Measurements from ENCODE around the gene PLXDC2.

The PLXDC2 gene

DNA sequence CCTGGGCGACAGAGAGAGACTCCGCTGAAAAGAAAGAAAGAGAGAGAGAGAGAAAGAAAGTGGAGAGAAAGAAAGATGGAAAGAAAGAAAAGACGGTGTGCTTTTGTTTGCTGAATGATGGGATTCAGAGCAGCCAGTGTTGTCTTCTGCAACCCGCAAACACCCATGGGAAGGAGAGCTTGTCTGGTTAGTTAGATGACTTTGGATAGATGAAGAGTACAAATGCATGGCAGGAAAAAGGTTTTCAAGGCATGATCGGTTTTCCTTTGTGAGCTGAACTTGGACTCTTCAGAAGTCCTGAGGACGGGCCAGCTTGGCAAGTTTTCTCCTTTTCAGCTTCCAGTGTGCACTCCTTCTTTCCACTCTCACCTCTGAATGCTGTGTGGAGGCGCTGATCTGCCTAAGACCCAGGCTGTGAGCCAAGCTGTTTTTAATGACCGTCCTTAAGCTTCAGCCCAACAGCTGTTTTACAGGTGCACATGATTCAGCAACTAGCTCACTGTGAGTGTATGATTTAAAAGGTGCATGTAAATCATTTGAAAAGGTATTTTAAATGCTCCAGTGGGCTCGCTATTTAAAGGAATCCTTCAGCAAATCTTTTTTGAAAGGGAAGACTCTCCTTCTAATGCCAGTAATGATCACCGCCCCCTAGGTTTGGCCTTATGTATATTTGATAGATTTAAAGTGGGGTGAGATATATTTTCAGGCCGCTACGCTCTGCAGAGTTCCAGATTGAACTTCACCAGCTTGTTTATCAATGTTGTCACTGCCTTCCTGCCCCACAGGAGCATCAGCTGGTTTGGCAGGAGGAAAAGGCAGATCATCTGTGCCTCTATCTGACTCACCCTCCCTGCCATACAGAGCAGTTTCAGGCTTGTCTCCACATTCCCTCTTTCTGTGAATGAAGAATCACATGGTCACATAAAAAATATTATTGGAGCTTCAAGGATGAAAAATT, 115.0 kb downstream of the PLXDC2 start:
- Histone ChIP-seq H3K9me3 (ENCODE audit: low read length) (no peaks in the 10 kb centered on the region), H3K27me3 (ENCODE audit: insufficient read depth, low read length) (no peaks in the 10 kb centered on the region), H3K36me3 (ENCODE audit: insufficient read depth, low read length) (no peaks in the 10 kb centered on the region), H3K4me3 (ENCODE audit: low read length) (no peak overlapping the region), H3K4me1 (ENCODE audit: insufficient read depth, low read length) (no peaks in the 10 kb centered on the region), H2AFZ (ENCODE audit: low read depth, low read length) (no peak overlapping the region)

DNA sequence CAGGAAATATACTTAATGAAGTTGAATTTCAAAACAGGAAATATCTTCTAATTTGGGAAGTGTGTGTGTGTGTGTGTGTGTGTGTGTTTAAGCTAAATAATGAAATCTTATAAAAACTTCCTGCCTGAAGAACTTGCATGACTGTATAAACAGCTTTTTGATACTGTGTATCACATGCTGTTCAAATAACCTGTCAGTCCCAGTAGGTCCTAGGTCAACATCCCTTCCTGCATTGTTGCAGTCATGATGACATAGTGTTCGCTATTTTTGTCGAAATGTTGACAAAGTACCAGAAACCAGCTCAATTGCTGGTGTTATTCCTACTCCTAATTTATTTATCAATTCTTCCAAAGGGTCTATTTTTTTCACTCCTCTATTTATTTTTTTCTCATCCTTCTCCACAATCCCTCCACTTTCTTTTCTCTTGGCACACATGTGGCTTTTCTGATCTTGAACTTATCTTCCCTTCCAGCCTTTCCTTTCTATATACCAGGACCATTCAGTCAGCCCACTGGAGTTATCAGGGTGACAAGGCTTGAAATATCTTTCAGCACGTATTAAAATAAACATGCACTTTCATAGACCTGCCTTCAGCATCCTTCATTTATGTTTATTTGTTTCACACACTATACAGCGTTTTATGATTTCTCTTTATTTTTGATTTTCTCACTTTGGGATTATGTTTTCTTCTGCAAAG, 115.8 kb downstream of the PLXDC2 start:
- no peak overlapping the region for H3K4me3 ChIP-seq (ENCODE audit: low read length)
- H3K27me3 ChIP-seq (ENCODE audit: insufficient read depth, low read length): no peaks in the 10 kb centered on the region
- no peaks in the 10 kb centered on the region for H3K36me3 ChIP-seq (ENCODE audit: insufficient read depth, low read length)
- H3K4me1 ChIP-seq (ENCODE audit: insufficient read depth, low read length): no peaks in the 10 kb centered on the region
- no peak overlapping the region for H2AFZ ChIP-seq (ENCODE audit: low read depth, low read length)
- H3K9me3 ChIP-seq (ENCODE audit: low read length): no peaks in the 10 kb centered on the region

DNA sequence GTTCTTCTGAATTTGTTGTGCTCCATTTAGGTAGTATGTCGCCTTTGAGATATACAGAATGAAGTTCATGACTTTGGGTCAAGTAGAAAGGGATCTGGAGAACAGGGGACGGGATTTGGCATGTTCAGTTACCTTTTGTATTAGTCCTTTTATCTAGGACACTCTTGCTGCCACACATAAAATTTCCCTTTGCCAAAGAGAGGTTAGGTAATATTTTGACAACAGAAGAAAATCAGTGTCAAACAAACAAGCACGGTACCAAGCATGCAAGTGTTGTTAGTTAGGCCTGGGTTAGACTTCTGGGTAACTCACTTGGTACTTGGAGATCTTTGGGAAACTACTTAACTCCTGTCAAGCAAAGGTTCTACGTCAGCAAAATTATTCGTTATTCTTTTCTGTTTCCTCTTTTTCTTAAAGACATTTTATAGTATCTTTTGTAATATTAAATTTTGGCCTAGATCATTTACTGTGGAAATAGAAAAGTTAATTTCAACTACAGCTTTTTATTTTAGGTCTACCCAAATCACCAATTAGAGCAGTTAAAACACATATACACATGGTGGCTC, 116.7 kb downstream of the PLXDC2 start:
- Histone ChIP-seq H3K4me1 (ENCODE audit: insufficient read depth, low read length) (no peaks in the 10 kb centered on the region), H3K4me3 (ENCODE audit: low read length) (no peak overlapping the region), H3K36me3 (ENCODE audit: insufficient read depth, low read length) (no peaks in the 10 kb centered on the region), H3K27me3 (ENCODE audit: insufficient read depth, low read length) (no peaks in the 10 kb centered on the region), H2AFZ (ENCODE audit: low read depth, low read length) (no peak overlapping the region), H3K9me3 (ENCODE audit: low read length) (no peaks in the 10 kb centered on the region)

DNA sequence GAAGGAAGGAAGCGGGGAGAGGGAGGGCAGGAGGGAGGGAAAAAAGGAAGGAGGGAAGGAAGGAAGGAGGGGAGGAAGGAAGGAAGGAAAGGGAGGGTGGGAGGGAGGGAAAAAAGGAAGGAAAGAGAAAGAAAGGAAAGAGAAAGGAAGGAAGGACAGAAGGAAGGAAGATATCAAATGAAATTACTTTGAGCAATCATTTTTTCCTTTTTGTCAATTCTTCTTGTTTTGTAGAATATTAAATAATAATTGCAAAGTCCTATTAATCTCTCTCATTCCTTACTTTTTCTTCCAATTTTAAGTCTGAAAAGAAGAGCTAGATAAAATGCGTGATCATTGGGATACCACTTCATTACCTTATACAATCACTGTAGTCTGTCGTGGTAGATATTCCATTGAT, 117.5 kb downstream of the PLXDC2 start:
- H3K4me1 ChIP-seq (ENCODE audit: insufficient read depth, low read length): no peaks in the 10 kb centered on the region
- no peaks in the 10 kb centered on the region for H3K9me3 ChIP-seq (ENCODE audit: low read length)

DNA sequence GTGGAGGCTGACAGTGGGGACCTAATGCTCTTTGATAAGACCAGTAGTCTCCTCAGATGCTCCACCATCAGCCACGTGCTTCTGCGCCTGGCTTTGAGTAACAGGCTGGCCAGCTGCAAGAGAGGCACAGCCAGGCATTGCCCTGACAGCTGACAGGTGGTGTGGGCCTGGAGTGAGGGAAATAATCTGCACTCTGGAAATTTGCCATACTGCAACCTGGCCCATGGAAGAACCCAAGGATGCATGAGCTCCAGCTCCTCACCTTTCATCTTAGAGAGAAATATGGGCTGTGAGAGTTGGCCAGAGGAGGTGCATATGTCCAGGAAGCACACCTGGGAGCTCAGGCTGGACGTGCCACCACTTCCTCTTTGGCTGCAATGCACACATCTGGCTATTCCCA, 118.9 kb downstream of the PLXDC2 start:
- Histone ChIP-seq H3K9me3 (ENCODE audit: low read length) (no peaks in the 10 kb centered on the region), H3K27me3 (ENCODE audit: insufficient read depth, low read length) (no peaks in the 10 kb centered on the region), H3K4me3 (ENCODE audit: low read length) (no peak overlapping the region), H3K36me3 (ENCODE audit: insufficient read depth, low read length) (no peaks in the 10 kb centered on the region), H2AFZ (ENCODE audit: low read depth, low read length) (no peak overlapping the region), H3K4me1 (ENCODE audit: insufficient read depth, low read length) (no peaks in the 10 kb centered on the region)

More for the DNA sequence above, 117.5 kb downstream of the PLXDC2 start:
- Histone ChIP-seq H3K36me3 (ENCODE audit: insufficient read depth, low read length) (no peaks in the 10 kb centered on the region), H2AFZ (ENCODE audit: low read depth, low read length) (no peak overlapping the region), H3K4me3 (ENCODE audit: low read length) (no peak overlapping the region), H3K27me3 (ENCODE audit: insufficient read depth, low read length) (no peaks in the 10 kb centered on the region)

DNA sequence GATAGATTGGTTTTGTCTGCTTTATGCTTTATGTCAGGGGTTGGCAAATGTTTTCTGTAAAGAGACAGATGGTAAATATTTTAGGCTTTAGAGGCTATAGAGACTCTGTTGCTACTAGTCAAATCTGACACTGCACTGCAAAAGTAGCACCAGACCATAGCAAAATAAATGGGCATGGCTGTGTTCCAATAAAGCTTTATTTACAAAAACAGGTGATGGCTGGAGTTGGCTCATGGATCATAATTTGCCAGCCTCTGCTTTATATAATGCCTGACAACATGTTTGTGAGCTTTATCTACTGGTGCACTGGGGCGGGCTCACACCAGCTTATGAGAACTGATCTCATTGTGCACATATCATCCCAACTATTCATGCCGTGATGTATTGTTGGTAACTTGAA, 120.1 kb downstream of the PLXDC2 start:
- no peaks in the 10 kb centered on the region for H3K27me3 ChIP-seq (ENCODE audit: insufficient read depth, low read length)
- no peak overlapping the region for H2AFZ ChIP-seq (ENCODE audit: low read depth, low read length)
- no peaks in the 10 kb centered on the region for H3K9me3 ChIP-seq (ENCODE audit: low read length)
- H3K4me3 ChIP-seq (ENCODE audit: low read length): no peak overlapping the region
- no peaks in the 10 kb centered on the region for H3K36me3 ChIP-seq (ENCODE audit: insufficient read depth, low read length)
- peaks cover 1% of the 10 kb centered on the region for H3K4me1 ChIP-seq (ENCODE audit: insufficient read depth, low read length)

DNA sequence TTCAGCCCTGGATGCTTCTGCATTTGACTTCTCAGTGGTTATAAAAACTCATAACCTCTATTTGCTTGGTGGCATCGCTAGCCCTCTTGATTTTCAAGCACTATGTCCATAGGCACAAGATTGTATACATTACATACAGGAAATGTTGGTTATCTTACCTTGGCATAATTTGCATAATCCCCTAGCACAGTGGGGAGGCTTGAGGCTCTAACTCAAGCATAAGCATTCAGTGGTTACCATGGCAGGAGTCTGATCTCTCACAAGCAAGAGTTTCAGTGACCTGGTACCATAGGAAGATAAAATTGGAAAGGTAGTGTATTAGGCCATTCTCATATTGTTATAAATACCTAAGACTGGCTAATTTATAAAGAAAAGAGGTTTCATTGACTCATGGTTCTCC, 121.8 kb downstream of the PLXDC2 start:
- Histone ChIP-seq H3K4me3 (ENCODE audit: low read length) (no peak overlapping the region), H2AFZ (ENCODE audit: low read depth, low read length) (no peak overlapping the region), H3K4me1 (ENCODE audit: insufficient read depth, low read length) (peaks cover 7% of the 10 kb centered on the region), H3K36me3 (ENCODE audit: insufficient read depth, low read length) (no peaks in the 10 kb centered on the region), H3K27me3 (ENCODE audit: insufficient read depth, low read length) (no peaks in the 10 kb centered on the region), H3K9me3 (ENCODE audit: low read length) (no peaks in the 10 kb centered on the region)

DNA sequence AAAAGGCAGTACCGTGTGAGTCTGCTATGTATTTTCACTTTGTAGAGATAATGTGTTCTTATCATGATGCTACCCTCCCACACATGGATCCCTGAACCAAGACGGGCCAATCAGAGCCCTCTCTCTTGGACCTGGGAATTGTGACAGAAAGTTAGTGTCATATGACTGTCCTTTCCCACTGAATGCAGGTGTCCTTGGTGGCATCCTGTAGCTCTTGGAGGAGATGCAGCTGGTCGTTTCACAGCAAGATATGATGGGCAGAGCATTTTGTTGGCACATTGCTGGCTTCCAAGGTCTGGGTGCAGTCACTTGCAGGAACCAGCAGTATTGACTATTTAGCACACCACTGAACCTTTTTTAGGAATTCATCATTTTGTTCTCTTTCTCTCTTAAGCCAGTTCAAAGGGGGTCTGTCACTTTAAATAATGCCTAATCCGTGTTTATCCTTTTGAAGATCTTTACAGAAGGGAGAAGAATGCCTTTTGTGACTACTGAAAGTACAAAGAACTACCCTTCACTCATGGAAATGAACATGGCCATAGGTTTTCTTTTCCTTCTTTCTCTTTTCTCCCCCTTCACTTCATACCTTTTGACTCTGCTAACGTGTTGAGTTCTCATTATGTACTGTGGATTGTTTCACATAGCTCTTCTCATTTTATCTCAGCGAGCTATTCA, 125.1 kb downstream of the PLXDC2 start:
- no peak overlapping the region for H3K4me3 ChIP-seq (ENCODE audit: low read length)
- H3K4me1 ChIP-seq (ENCODE audit: insufficient read depth, low read length): peaks cover 7% of the 10 kb centered on the region
- H2AFZ ChIP-seq (ENCODE audit: low read depth, low read length): no peak overlapping the region
- H3K36me3 ChIP-seq (ENCODE audit: insufficient read depth, low read length): no peaks in the 10 kb centered on the region
- no peaks in the 10 kb centered on the region for H3K9me3 ChIP-seq (ENCODE audit: low read length)
- H3K27me3 ChIP-seq (ENCODE audit: insufficient read depth, low read length): no peaks in the 10 kb centered on the region

DNA sequence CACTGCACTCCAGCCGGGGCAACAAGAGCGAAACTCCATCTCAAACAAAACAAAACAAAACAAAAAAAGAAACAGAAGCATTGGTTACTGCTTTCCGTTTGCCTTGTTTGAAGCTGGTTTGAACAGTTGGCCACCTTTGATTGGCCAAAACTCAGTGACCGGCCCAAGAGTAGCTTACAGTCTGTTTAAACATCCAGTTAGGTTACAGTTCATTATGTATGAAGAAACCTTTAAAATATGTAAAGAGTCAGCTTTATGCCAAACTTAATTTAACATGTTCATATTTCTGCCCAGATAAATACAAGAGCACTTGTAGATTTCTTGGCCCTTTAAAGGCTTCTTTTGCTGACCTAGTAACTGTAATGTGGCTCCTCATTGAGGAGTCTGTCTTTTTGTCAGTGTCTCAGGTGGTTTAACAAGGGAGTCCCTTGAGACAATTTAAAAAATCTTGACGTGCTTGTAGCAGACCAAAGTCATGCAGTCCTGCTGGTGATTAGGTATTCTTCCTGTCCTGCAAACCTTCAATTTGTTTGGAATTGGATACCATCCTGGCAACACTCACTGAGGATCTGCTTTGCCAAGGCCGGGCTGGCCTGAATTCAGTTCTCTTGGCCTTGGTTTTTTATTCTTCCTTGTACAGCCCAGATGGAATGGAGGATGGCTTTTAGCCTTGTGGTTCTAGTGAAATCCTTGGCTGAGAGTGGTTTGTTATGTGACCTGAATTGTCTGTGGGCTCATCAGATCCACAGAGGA, 128.9 kb downstream of the PLXDC2 start:
- Histone ChIP-seq H2AFZ (ENCODE audit: low read depth, low read length) (no peak overlapping the region), H3K9me3 (ENCODE audit: low read length) (peaks cover 5% of the 10 kb centered on the region), H3K36me3 (ENCODE audit: insufficient read depth, low read length) (no peaks in the 10 kb centered on the region), H3K27me3 (ENCODE audit: insufficient read depth, low read length) (no peaks in the 10 kb centered on the region), H3K4me1 (ENCODE audit: insufficient read depth, low read length) (peaks cover 7% of the 10 kb centered on the region), H3K4me3 (ENCODE audit: low read length) (no peak overlapping the region)

DNA sequence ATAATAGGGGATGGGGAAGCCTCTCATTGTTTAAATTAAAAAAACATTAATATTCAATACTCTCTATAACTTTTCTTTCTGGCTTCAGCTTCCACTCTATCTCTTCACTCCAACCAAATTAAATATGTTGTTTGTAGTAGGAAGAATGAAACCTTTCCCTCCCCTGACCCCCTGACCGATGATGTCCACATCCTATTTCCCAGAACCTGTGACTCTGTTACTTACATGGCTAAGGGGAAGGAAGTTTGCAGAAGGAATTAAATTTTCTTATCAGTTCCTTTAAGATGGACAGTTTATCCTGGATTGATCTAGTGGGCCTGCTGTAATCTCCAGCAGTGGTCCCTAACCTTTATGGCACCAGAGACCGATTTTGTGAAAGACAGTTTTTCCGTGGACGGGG, 130.0 kb downstream of the PLXDC2 start:
- H3K4me1 ChIP-seq (ENCODE audit: insufficient read depth, low read length): peaks cover 6% of the 10 kb centered on the region
- H3K27me3 ChIP-seq (ENCODE audit: insufficient read depth, low read length): no peaks in the 10 kb centered on the region
- H3K36me3 ChIP-seq (ENCODE audit: insufficient read depth, low read length): no peaks in the 10 kb centered on the region
- H2AFZ ChIP-seq (ENCODE audit: low read depth, low read length): no peak overlapping the region
- no peak overlapping the region for H3K4me3 ChIP-seq (ENCODE audit: low read length)
- H3K9me3 ChIP-seq (ENCODE audit: low read length): peaks cover 5% of the 10 kb centered on the region

DNA sequence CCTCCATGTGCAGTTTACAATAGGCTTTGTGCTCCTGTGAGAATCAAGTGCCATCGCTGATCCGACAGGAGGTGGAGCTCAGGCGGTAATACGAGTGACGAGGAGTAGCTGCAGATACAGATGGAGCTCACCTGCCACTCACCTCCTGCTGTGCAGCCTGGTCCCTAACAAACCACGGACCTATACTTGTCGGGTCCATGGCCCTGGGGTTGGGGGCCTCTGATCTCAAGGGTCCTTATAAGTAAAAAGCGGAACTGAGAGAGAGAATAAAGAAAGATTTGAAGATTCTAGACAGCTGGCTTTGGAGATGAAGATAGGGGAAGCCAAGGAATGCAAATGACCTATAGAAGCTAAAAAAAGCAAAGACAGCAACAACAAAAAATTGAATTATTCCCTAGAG, 130.6 kb downstream of the PLXDC2 start:
- Histone ChIP-seq H3K9me3 (ENCODE audit: low read length) (peaks cover 5% of the 10 kb centered on the region), H3K4me3 (ENCODE audit: low read length) (no peak overlapping the region), H2AFZ (ENCODE audit: low read depth, low read length) (no peak overlapping the region), H3K36me3 (ENCODE audit: insufficient read depth, low read length) (no peaks in the 10 kb centered on the region), H3K4me1 (ENCODE audit: insufficient read depth, low read length) (peaks cover 2% of the 10 kb centered on the region), H3K27me3 (ENCODE audit: insufficient read depth, low read length) (no peaks in the 10 kb centered on the region)

DNA sequence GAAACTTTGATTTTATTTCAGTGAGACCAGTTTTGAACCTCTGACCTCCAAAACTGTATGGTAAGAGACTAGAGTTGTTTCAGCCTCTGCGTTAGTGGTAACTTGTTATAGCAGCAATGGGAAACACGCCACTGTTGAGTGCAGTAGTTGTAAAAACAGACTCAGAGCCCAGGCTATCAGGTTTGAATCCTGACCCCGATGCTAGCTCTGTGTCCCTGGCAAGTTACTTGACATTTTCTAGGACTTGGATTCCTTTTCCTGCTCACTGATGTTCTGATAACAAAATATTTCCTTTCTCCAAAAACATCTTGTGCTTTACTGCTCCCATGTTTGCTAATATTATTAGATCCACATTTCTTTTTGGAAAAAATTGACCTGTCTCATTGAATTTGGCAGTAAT, 131.0 kb downstream of the PLXDC2 start:
- Histone ChIP-seq H3K27me3 (ENCODE audit: insufficient read depth, low read length) (no peaks in the 10 kb centered on the region), H3K36me3 (ENCODE audit: insufficient read depth, low read length) (no peaks in the 10 kb centered on the region), H3K4me3 (ENCODE audit: low read length) (no peak overlapping the region), H2AFZ (ENCODE audit: low read depth, low read length) (no peak overlapping the region), H3K9me3 (ENCODE audit: low read length) (peaks cover 5% of the 10 kb centered on the region), H3K4me1 (ENCODE audit: insufficient read depth, low read length) (peaks cover 5% of the 10 kb centered on the region)
